GM18505 (cell line): Measurements from ENCODE around the gene IL1R2.

Experiments used
- ATAC-seq: cut with Tn5 transposase; IDR thresholded peaks from one replicate; pipeline ENCODE4 v1.9.1; 2021; ENCODE audit not compliant: unreplicated experiment
- POLR2A ChIP-seq: IDR thresholded peaks from 4 replicates; pipeline ENCODE4 v1.6.1; 2011; ENCODE audit warnings: borderline replicate concordance; ENCODE audit not compliant: insufficient read depth, insufficient read length; ENCODE audit errors: extremely low read depth

Gene IL1R2, protein sequence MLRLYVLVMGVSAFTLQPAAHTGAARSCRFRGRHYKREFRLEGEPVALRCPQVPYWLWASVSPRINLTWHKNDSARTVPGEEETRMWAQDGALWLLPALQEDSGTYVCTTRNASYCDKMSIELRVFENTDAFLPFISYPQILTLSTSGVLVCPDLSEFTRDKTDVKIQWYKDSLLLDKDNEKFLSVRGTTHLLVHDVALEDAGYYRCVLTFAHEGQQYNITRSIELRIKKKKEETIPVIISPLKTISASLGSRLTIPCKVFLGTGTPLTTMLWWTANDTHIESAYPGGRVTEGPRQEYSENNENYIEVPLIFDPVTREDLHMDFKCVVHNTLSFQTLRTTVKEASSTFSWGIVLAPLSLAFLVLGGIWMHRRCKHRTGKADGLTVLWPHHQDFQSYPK

GRCh38 chr2:101991721-101992145 lies at the start of gene IL1R2:
Gene IL1R2 (plus strand): TSS chr2:101991960. CDS start chr2:102008576, 16,616 bp downstream.
- TF ChIP-seq POLR2A = no peak
- no peak for ATAC-seq

GRCh38 chr2:101942851-101943250 lies 48.9 kb upstream of the IL1R2 start:
- no peak for TF ChIP-seq POLR2A
- ATAC-seq = no peak

DNA sequence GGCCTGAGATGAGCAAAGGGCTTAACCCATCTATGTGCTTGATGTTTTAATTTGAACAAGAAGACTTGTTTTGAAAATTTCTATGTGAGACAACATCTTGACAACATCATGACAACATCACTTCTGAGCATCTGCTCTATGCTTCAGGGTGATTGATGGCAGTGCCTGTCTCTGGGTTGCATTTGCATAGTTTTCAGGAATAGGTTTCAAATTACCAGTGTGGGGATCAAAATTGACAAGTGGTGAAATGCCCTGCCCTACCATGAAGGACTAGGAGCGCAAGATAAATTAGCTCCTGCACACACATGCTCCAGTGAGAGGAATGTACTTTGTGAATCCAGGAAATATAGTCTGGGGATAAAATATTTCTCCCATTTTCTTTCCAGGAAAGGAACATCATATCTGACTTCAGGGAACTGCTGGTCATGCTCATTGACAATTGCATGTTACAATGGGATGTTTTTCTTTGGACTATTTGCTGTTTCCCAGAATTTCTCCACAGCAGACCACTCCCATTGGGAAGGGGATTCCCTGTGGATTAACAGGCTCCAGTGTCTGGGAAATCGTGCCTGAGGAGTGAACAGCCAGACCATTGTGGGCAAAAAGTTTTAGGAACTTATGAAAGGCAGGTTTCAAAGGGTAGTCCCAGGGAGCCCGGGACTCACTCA lies 45.3 kb upstream of the IL1R2 start:
- no peak for ATAC-seq
- TF ChIP-seq POLR2A = no peak

DNA sequence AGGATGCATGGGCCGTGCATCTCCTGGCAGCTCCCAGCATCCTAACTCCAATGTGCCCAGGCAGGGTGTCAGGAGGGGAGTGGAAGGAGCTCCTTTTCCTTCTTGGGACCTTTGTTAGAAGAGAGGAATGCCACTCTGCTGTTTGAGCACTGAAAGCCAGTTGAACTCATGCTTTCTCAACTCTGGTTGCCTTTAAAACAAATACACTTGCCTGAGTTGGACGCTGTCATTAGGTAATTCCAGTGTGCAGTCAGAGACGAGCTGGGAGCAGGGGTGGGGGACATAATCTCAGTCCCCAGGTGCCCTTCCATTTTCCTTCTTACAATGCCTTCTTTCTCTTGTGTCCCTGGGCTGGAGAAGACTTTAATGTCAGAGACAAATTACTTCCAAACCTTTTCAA lies 44.4 kb upstream of the IL1R2 start:
- no peak for ATAC-seq
- TF ChIP-seq POLR2A = no peak

- no peak for ATAC-seq
Observed at GRCh38 chr2:101948625-101949155, 43.1 kb upstream of the IL1R2 start.

GRCh38 chr2:101949304-101949703 lies 42.5 kb upstream of the IL1R2 start:
- no peak for TF ChIP-seq POLR2A
- ATAC-seq = no peak

More at GRCh38 chr2:101948625-101949155, 43.1 kb upstream of the IL1R2 start:
- TF ChIP-seq POLR2A = no peak

DNA sequence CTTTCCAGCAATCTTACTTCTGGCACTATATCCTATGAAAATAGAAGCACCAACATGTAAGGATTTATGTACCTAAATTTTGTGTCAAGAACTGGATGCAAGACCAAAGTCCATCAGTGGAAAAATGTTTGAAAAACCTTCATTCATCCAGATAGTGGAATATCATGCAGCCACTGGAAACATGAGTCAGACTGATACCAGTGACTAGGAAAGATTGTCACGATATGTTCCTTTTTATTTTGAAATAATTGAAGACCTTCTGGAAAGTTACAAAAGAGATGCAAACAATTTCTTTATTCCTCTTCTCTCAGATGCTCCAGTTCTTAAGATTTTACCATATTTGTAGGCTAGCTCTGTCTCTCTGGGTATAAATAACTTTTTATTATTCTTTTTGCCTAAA lies 40.5 kb upstream of the IL1R2 start:
- no peak for ATAC-seq
- no peak for TF ChIP-seq POLR2A

DNA sequence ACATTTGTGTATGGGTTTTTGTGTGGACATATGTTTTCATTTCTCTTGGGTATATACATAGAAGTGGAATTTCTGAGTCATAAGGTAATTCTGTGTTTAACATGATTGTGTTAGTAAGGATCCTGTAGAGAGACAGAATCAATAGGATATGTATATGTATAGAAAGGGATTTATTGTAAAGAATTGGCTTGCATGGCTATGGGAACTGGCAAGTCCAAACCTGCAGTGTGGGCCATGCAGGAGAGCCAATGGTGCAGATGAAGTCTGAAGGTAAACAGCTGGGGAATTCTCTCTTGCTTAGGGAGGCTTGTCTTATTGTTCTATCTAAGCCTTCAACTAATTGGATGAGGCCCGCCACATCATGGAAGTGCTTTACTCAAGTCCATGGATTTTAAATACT lies 39.2 kb upstream of the IL1R2 start:
- ATAC-seq = no peak
- TF ChIP-seq POLR2A = no peak

GRCh38 chr2:101956465-101957438 lies 35.0 kb upstream of the IL1R2 start:
- no peak for TF ChIP-seq POLR2A
- ATAC-seq = no peak

DNA sequence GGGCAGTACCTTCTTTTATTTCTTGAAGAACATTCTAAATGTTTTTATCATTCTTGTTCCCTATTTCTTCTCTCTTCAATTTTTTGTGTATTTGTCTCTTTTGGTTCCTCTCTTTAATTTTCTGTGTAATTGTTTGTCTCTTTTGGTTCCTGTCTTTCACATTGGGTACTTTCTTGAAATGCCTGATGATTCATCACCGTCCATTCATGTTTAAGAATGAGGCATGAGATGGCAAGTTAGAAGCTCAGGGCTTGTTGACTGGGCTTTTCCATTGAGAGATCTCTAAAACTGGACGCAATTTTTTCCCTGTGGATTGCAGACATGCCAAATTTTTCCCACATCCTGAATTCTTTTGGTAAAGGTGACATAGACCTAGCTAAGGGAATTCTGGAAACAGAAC lies 33.7 kb upstream of the IL1R2 start:
- no peak for ATAC-seq
- TF ChIP-seq POLR2A = no peak

DNA sequence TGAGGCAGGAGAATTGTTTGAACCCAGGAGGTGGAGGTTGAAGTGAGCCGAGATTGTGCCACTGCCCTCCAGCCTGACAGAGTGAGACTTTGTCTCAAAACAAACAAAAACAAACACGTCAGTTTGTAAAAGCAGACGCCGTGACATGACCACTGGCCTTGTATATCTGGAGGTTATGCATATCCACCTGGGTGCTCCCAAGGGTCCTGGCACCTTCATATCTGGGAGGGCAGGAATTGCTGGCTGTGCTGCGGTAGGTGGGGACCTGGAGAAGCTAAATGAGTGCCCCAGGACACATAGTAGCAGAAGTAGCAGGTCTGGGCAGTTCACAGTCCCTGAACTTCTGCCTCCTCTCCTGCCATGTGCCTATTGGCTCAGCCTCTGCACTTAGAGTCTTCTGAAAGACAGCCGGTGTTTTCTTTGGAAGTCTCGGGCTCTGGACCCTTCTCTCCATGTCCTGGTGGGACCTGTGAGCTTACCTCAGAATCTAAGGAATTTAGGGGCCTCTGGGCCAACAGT lies 30.9 kb upstream of the IL1R2 start:
- TF ChIP-seq POLR2A = no peak
- no peak for ATAC-seq

DNA sequence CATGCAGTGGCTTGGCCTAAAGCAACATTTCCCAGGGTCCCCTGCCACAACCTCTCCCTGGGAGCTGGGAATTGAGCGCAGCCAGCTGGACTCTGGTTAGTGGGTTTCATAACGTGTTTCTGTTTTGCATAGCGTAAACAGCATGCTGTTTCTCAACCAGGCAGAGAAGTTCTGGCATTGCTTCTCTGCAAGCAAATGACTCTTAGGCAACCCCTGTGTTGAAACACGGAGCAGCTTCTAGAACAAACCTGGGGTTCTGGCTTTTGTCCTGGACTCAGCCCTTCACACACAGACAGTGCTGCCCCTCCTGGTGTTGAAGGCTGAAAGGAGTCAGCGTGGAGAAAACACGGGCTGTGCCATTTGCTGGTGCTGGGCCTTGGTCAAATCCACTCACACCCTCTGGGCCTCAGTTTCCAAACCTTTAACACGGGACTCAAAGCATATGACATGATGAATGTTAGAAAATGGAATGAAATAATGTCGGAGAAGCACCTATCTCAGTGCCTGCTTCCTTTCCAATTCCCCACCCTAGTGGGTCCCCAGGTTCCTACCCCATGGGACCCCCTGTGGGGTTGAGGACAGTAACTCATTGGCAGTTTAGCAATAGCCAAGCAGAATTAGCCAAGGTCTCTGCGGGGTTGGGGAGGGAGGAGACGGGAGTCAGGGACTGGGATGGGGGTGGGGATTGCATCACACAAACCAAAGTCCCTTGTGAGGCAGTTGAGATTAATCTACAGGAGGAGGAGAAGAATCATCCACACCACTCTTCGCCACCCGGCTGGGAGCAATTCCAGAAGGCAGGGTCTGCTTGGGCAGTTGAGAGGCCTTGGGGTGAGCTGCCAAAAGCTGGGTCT lies 30.2 kb upstream of the IL1R2 start:
- no peak for ATAC-seq
- no peak for TF ChIP-seq POLR2A
